Activated T-helper 9 cell treated with anti-CD3 and anti-CD28 coated beads, Interleukin-2, amount 50 U/mL, for 16 hours (primary cell): ENCODE measurements around the gene NGLY1.

Source experiments
- DNase-seq: peaks from one replicate; pipeline ENCODE4 v3.0.0-alpha.2; 2020; ENCODE audit warnings: low read depth

NGLY1 gene

GRCh38 chr3:25707268-25707926, 75.8 kb downstream of the NGLY1 start:
- no peak for DNase-seq

DNA sequence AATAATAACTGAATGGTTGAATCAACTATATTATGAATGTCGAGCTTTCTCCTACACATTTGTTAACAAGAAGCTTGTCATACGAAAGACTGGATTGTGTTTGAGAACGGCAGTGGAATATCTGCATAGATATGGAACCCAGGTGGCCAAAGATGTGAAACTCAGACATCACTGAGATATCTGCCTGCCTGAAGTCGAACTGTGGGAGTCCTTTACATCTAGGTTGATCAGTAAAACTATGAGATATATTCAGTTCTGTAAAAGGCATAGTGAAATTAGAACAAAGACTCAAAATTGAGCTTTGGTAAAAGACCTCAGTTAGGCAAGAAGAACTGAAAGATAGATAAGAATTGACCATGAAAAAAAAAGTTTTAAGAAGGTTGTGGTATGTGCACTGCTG, 77.0 kb downstream of the NGLY1 start:
- DNase-seq: no peak

GRCh38 chr3:25697553-25697952, 85.7 kb downstream of the NGLY1 start:
- DNase-seq: no peak

GRCh38 chr3:25695731-25696420, 87.4 kb downstream of the NGLY1 start:
- no peak for DNase-seq

DNA sequence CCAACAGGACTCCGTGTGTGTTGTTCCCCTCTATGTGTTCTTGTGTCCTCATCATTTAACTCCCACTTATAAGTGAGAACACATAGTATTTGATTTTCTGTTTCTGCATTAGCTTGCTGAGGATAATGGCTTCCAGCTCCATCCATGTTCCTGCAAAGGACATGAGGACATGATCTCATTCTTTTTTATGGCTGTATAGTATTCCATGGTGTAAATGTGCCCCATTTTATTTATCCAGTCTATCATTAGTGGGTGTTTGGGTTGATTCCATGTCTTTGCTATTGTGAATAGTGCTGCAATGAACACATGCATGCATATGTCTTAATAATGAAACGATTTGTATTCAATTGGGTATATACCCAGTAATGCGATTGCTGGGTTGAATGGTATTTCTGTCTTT, 90.0 kb downstream of the NGLY1 start:
- DNase-seq: no peak

DNA sequence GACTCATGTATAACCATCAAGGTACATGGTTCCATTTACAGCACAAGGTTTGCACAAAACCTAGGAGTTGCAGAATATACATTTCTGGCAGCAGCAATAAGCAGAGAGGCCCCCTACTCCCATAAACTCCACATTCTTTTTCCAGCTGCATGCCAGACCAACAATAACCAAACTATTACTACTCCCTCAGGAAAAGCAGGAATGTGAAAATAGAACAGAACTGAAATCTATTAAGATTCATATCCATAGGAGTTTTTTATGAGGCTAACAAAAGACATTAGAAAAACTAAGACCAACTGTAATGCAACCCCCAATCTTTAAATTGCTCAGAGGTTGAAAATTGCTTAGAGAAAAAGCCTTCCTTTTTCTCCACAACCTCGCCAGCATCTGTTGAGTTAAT, 90.9 kb downstream of the NGLY1 start:
- no peak for DNase-seq

- no peak for DNase-seq
These were observed 92.3 kb downstream of the NGLY1 start for GRCh38 chr3:25690768-25691533.

GRCh38 chr3:25689226-25689625, 94.0 kb downstream of the NGLY1 start:
- no peak for DNase-seq

GRCh38 chr3:25687742-25688141, 95.5 kb downstream of the NGLY1 start:
- DNase-seq: no peak

DNA sequence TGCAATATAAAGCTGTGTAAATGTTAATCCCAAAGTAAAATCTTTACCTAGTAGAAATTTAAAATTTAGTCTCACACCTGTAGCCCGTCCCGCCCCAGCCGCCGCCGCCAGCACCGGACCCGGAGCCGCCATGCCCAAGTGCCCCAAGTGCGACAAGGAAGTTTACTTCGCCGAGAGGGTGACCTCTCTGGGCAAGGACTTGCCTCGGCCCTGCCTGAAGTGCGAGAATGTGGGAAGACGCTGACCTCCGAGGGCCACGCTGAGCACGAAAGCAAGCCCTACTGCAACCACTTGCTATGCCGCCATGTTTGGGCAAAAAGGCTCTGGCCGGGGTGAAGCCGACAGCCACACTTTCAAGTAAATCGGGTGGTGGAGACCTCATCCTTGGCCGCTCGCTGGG, 96.5 kb downstream of the NGLY1 start:
- no peak for DNase-seq

DNA sequence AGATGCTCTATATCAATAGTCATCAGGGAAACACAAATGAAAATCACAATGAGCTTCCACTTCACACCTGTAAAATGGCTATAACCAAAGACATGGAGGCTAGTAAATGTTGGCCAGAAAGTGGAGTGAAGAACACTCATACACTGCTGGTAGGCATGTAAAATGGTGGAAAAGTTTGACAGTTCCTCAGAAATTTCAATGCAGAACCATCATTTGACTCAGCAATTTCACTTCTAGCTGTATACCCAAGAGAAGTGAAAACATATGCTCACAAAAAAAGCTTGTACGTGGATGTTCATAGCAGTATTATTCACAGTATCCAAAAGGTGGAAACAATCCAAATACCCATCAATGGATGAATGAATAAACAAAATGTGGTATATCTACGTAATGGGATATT, 99.4 kb downstream of the NGLY1 start:
- no peak for DNase-seq

GRCh38 chr3:25683410-25683809, 99.8 kb downstream of the NGLY1 start:
- DNase-seq: no peak

DNA sequence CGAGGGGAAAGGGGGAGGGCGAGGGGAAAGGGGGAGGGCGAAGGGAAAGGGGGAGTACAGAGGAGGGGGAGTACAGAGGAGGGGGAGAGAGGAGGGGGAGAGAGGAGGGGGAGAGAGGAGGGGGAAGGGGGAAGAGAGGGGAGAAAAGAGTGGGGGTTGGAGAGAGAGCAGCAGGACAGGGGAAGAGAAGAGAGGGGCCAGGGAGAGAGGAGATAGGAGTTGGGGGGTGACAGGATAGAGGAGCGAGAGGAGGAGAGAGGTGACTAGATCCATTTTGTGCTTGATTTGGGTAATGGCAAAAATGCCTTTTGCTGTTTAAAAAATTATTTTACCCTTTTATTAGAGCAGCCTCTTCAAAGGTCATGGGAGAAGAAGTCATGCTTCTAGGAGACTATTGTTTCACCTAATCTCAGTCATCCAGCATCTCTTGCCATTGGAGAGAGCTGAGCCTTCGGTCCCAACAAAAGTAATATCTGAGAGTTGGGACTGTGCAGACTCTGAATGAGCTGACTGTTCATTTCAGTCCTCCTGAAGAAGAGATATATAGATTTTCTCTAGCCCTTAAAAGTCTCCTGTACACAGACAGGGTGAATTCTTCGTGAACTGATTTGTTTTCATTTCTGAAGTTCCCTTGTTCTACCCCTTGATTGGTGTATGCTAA, 103.5 kb downstream of the NGLY1 start:
- DNase-seq: no peak

DNA sequence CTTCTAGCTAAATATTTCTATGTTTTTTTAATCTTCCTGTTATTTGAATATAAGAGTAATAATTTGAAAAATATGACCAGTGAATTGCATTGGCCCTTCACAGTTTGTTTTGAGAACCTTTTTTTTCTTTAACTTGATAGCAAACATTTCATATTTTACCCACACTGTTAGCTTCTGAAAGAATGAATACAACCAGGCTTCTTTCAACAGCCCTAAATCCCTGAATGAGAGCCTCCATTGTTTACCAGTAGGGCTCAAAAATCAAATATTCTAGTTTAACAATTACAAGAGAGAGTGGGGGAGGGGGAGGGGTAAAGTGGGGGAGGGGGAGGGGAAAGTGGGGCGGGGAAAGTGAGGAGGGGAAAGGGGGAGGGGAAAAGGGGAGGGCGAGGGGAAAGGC, 104.1 kb downstream of the NGLY1 start:
- no peak for DNase-seq

DNA sequence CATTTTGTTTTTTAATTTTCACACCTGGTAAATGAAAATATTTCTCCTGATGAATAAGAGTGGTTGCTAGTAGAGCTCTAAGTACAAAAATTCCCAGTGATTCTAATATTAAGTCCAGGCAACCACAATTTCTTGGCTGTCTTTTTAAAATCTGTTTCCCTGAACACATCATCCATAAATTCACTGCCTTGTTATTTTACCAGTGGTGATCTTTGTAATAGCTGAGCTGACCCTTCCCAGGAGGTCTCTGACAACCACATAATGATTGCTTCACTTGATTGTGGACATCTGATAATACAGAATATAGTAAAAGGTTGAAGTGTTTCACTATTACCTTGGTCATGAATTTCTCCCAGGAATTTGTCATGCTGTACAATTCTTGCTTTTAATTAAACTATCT, 104.7 kb downstream of the NGLY1 start:
- no peak for DNase-seq

DNA sequence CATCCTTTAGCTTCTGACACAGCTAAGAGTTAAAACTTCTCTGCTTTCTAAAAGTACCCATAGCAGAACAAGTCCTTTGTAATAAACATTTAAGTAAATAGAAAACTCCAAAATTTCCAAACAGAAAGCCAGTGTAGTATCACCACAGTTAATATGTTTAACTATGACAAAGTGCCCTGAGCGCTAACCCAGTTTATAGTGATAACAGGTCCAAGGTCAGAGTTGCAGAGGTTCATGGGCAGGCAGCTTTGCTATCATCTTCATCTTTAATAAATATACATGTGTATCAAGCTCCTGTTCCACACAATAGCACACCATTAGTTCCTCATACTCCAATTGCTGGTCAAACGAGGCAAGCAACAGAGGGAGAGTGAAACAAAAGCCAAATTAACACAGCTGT, 106.1 kb downstream of the NGLY1 start:
- no peak for DNase-seq

DNA sequence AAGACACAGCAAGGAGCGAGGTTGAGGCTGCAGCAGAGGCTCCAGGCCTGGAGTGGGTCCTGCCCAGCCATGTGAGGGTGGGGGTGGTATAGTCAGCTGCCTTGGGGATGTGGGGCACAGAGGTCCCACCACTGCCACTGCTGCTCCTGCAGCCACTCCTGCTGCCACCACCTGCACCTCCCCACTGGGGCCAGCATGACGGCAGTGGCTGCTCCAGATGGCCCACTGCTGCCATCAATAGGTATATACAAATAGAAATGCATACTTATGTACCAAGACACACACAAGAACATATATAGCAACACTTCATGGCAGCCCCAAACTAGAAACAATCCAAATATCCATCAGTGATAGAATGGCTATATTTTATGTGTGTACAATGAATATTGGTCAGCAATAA, 108.6 kb downstream of the NGLY1 start:
- DNase-seq: no peak

- no peak for DNase-seq
These were observed 109.4 kb downstream of the NGLY1 start for GRCh38 chr3:25673738-25674298.
